Tibial artery (tissue), 4 donors: Measurements from ENCODE around the gene EEF2K.

ENCODE experiments used
- DNase-seq, 2 donors: peaks; one replicate each; pipeline ENCODE4 v3.0.0-alpha.2; 2019
- H3K27ac ChIP-seq, 2 donors: fragments of 200-600 bp; sonication (generic) in 1 of 2; 1 replicate in 1 of 2; 2 replicates in 1 of 2; pipeline ENCODE4 v1.5.1; 2018 to 2019; ENCODE audit warnings: mild to moderate bottlenecking in 1 of 2
- H3K27me3 ChIP-seq, 2 donors: fragments of 200-600 bp; sonication (generic) in 1 of 2; one replicate each; pipeline versions ENCODE4 v1.5.1 to v1.6.0; 2016 to 2019
- H3K36me3 ChIP-seq, 3 donors: fragments of 200-600 bp; sonication (generic) in 2 of 3; one replicate each; pipeline ENCODE4 v1.5.1; 2016 to 2019; ENCODE audit warnings: mild to moderate bottlenecking in 2 of 3
- H3K4me1 ChIP-seq, 4 donors: fragments of 200-600 bp; sonication (generic) in 2 of 4; 1 replicate in 3 of 4; 2 replicates in 1 of 4; pipeline ENCODE4 v1.5.1; 2016 to 2019
- H3K4me3 ChIP-seq, 2 donors: fragments of 200-600 bp; sonication (generic) in 1 of 2; 1 replicate in 1 of 2; 2 replicates in 1 of 2; pipeline ENCODE4 v1.5.1; 2018 to 2019; ENCODE audit warnings: mild to moderate bottlenecking in 2 of 2
- H3K9me3 ChIP-seq, 3 donors: fragments of 200-600 bp; sonication (generic) in 1 of 3; one replicate each; pipeline ENCODE4 v1.5.1; 2016 to 2019
- CTCF ChIP-seq, 2 experiments: fragments of 200-600 bp in 1 of 2; fragments of 450-650 bp in 1 of 2; IDR thresholded peaks; one replicate each; pipeline ENCODE4 v1.5.1; 2017 to 2019; ENCODE audit warnings: antibody characterized with exemption in 2 of 2, mild to moderate bottlenecking in 1 of 2, moderate library complexity in 1 of 2
- intact Hi-C: fragments of 100-400 bp; cut with DNase I; formaldehyde crosslinking; loops from one replicate; pipeline ENCODE4 v1.15.0; 2023; ENCODE audit warnings: low total_unique reads

Gene EEF2K

GRCh38 chr16:22219389-22220068 lies 13.5 kb downstream of the EEF2K start:
- Histone ChIP-seq H3K4me3 (no peak overlapping the region), H3K36me3 (peaks cover 0 to 9% (median 0%) of the 10 kb centered on the region in 3 donors), H3K9me3 (no peaks in the 10 kb centered on the region), H3K27ac (peak overlapping the region; percentile 73 to 80), H3K4me1 (peaks cover 0 to 84% (median 55%) of the 10 kb centered on the region in 4 donors), H3K27me3 (no peaks in the 10 kb centered on the region)
- no peak for TF ChIP-seq CTCF (IDR thresholded peaks at IDR 0.05)
- DNase-seq = no peak
- intact Hi-C loops = loop anchor here (2.0 kb wide), 1 partner anchor 13 kb away; the partner anchor contains the start of gene EEF2K

- no peak for DNase-seq
- Histone ChIP-seq H3K4me1 (peaks cover 0 to 89% (median 57%) of the 10 kb centered on the region in 4 donors), H3K36me3 (peaks cover 0 to 6% (median 0%) of the 10 kb centered on the region in 3 donors), H3K27me3 (no peaks in the 10 kb centered on the region), H3K4me3 (no peak overlapping the region), H3K9me3 (no peaks in the 10 kb centered on the region), H3K27ac (peak overlapping the region; percentile 73 to 80)
- intact Hi-C loops = loop anchor here (2.0 kb wide), 1 partner anchor 13 kb away; the partner anchor contains the start of gene EEF2K
- no peak for TF ChIP-seq CTCF (IDR thresholded peaks at IDR 0.05)
Measured at GRCh38 chr16:22220069-22220440, 14.0 kb downstream of the EEF2K start.

- H3K27ac ChIP-seq = peak overlapping the region; percentile 73 to 80
Measured at GRCh38 chr16:22220714-22221113, 14.6 kb downstream of the EEF2K start.

GRCh38 chr16:22222006-22222405 lies 15.9 kb downstream of the EEF2K start:
- Histone ChIP-seq H3K36me3 (peaks cover 0 to 14% (median 4%) of the 10 kb centered on the region in 3 donors), H3K27me3 (no peaks in the 10 kb centered on the region), H3K9me3 (no peaks in the 10 kb centered on the region), H3K27ac (peak overlapping the region; percentile 73 to 80), H3K4me1 (peaks cover 0 to 84% (median 52%) of the 10 kb centered on the region in 4 donors), H3K4me3 (no peak overlapping the region)
- TF ChIP-seq CTCF (IDR thresholded peaks at IDR 0.05) = no peak
- no peak for DNase-seq
- intact Hi-C loops = no loop called here

More at GRCh38 chr16:22220714-22221113, 14.6 kb downstream of the EEF2K start:
- Histone ChIP-seq H3K9me3 (no peaks in the 10 kb centered on the region), H3K27me3 (no peaks in the 10 kb centered on the region), H3K4me3 (no peak overlapping the region), H3K36me3 (peaks cover 0 to 5% (median 0%) of the 10 kb centered on the region in 3 donors), H3K4me1 (peaks cover 0 to 93% (median 60%) of the 10 kb centered on the region in 4 donors)
- no peak for TF ChIP-seq CTCF (IDR thresholded peaks at IDR 0.05)
- intact Hi-C loops = loop anchor here (2.0 kb wide), 1 partner anchor 14 kb away; the partner anchor contains the start of gene EEF2K
- peak; percentile 79 to 95 for DNase-seq

- TF ChIP-seq CTCF (IDR thresholded peaks at IDR 0.05) = no peak
- Histone ChIP-seq H3K9me3 (no peaks in the 10 kb centered on the region), H3K4me1 (peaks cover 0 to 76% (median 47%) of the 10 kb centered on the region in 4 donors), H3K4me3 (no peak overlapping the region), H3K27me3 (no peaks in the 10 kb centered on the region), H3K27ac (peak overlapping the region; percentile 68 to 73), H3K36me3 (peaks cover 1 to 22% (median 10%) of the 10 kb centered on the region in 3 donors)
- intact Hi-C loops = no loop called here
- DNase-seq = no peak
Measured at GRCh38 chr16:22222998-22223397, 16.9 kb downstream of the EEF2K start.
